ENCODE results near the gene NCBP2.

The NCBP2 gene

DNA sequence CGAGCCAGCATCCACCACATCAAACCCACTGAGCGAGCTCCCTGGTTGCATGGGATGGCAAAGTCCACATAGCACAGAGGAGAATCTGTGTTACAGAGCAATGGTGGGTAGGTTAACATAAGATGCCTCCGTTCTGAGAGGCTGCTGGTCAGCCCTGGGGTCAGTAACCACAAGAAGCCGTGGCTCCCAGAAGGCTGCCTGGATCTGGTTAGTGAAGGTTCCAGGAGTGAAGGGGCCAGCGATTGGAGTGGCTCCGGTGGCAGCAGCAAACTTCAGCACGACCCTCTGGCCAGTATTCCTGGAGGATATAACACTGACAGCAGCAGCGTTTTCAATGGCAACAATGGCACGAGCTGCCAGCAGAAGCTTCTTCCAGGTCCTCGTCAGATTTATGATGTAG is 44.7 kb upstream of the NCBP2 start:
- Histone ChIP-seq H3K4me1 (ENCODE audit: control insufficient read depth in 1 of 2, insufficient read depth in 1 of 2, low read depth in 1 of 2, low read length in 1 of 2) (no peaks in the 10 kb centered on the region), H3K27me3 (peaks cover 8% of the 10 kb centered on the region), H3K27ac (no peak overlapping the region), H3K36me3 (no peaks in the 10 kb centered on the region), H3K9me3 (no peaks in the 10 kb centered on the region), H3K4me3 (ENCODE audit: low read depth in 1 of 2, low read length in 1 of 2) (no peak overlapping the region)
- TF ChIP-seq, protein P1, sequence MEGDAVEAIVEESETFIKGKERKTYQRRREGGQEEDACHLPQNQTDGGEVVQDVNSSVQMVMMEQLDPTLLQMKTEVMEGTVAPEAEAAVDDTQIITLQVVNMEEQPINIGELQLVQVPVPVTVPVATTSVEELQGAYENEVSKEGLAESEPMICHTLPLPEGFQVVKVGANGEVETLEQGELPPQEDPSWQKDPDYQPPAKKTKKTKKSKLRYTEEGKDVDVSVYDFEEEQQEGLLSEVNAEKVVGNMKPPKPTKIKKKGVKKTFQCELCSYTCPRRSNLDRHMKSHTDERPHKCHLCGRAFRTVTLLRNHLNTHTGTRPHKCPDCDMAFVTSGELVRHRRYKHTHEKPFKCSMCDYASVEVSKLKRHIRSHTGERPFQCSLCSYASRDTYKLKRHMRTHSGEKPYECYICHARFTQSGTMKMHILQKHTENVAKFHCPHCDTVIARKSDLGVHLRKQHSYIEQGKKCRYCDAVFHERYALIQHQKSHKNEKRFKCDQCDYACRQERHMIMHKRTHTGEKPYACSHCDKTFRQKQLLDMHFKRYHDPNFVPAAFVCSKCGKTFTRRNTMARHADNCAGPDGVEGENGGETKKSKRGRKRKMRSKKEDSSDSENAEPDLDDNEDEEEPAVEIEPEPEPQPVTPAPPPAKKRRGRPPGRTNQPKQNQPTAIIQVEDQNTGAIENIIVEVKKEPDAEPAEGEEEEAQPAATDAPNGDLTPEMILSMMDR (IDR thresholded peaks at IDR 0.05) = no peak

DNA sequence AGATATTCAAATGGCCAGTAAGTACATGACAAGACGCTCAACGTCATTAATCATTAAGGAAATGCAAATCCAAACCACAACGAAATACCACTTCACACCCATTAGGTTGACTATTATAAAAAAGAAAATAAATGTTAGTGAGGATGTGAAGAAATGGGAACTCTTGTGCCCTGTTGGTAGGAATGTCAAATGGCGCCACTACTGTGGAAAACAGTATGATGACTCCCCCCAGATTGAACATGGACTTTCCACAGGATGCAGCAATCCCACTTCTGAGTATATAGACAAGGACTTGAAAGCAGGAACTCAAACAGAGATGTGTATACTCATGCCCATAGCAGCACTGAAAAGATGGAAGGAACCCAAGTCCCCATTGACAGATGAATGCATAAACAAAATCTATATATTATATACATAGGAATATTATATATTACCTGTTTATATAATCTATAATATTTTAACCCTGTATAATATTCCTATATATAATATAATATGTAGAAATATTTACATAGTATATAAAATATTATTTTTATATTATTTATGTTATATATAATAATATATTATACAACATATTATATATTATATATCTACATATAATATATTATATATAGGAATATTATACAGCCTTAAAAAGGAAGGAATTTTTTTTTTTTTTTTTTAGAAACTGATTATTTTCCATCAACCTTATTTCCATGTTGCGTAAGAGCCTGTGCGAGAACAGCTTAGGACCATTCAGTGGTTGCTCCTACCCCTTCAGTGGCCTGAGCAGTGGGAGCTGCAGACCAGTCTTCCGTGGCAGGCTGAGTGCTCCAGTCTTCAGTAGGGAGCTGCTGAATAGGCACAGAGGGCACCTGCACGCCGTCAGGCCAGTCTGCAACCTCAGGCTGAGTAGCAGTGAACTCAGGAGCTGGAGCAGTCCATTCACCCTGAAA is 43.9 kb upstream of the NCBP2 start:
- H3K4me1 ChIP-seq (ENCODE audit: control insufficient read depth in 1 of 2, insufficient read depth in 1 of 2, low read depth in 1 of 2, low read length in 1 of 2) = no peaks in the 10 kb centered on the region
- no peaks in the 10 kb centered on the region for H3K36me3 ChIP-seq
- peaks cover 8% of the 10 kb centered on the region for H3K27me3 ChIP-seq
- no peak overlapping the region for H3K27ac ChIP-seq
- no peak overlapping the region for H3K4me3 ChIP-seq (ENCODE audit: low read depth in 1 of 2, low read length in 1 of 2)
- no peaks in the 10 kb centered on the region for H3K9me3 ChIP-seq
- TF ChIP-seq, protein P1 (IDR thresholded peaks at IDR 0.05) = no peak

- no peaks in the 10 kb centered on the region for H3K9me3 ChIP-seq
- no peak overlapping the region for H3K4me3 ChIP-seq (ENCODE audit: low read depth in 1 of 2, low read length in 1 of 2)
- peaks cover 8% of the 10 kb centered on the region for H3K27me3 ChIP-seq
- H3K27ac ChIP-seq = no peak overlapping the region
- TF ChIP-seq, protein P1 (IDR thresholded peaks at IDR 0.05) = no peak
- H3K4me1 ChIP-seq (ENCODE audit: control insufficient read depth in 1 of 2, insufficient read depth in 1 of 2, low read depth in 1 of 2, low read length in 1 of 2) = no peaks in the 10 kb centered on the region
- H3K36me3 ChIP-seq = no peaks in the 10 kb centered on the region
Measured at GRCh38 chr3:196985298-196985697, 43.0 kb upstream of the NCBP2 start.

DNA sequence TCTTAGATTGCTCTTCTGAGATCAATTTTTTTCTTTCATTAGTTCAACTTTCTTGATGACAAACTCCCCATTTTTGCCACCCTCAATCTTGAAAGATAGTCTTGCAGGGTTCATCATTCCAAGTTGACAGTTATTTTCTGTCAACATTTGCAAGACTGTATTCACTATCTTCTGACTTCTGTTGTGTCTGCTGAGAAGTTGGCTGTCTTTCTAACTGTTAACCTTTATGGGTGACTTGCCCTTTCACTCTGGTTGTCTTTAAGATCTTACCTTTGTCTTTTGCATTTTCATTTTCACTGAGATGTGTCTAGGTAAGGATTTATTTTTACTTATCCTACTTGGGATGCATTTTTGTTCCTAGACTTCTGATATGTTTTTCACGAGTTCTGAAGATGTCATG is 40.9 kb upstream of the NCBP2 start:
- H3K4me3 ChIP-seq (ENCODE audit: low read depth in 1 of 2, low read length in 1 of 2) = no peak overlapping the region
- TF ChIP-seq, protein P1 (IDR thresholded peaks at IDR 0.05) = no peak
- no peaks in the 10 kb centered on the region for H3K4me1 ChIP-seq (ENCODE audit: control insufficient read depth in 1 of 2, insufficient read depth in 1 of 2, low read depth in 1 of 2, low read length in 1 of 2)
- H3K27ac ChIP-seq = no peak overlapping the region
- H3K27me3 ChIP-seq = peaks cover 8% of the 10 kb centered on the region
- H3K36me3 ChIP-seq = no peaks in the 10 kb centered on the region
- H3K9me3 ChIP-seq = no peaks in the 10 kb centered on the region

DNA sequence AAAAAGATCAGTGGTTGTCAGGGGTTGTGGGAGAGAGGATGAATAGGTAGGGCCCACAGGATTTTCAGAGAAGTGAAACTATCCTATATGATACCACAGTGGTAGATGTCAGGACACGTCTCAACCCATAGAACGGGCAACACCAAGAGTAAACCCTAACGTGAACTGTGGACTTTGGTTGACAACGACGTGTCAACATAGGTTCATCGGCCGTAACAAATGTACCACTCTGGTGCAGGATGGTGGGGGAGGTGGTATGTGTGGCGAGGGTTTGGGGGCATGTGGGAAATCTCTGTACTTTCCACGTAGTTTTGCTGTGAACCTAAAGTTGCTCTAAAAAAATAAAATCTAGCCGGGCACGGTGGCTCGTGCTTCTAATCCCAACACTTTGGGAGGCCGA is 39.3 kb upstream of the NCBP2 start:
- Histone ChIP-seq H3K27me3 (peaks cover 8% of the 10 kb centered on the region), H3K4me1 (ENCODE audit: control insufficient read depth in 1 of 2, insufficient read depth in 1 of 2, low read depth in 1 of 2, low read length in 1 of 2) (no peaks in the 10 kb centered on the region), H3K27ac (no peak overlapping the region), H3K9me3 (no peaks in the 10 kb centered on the region), H3K4me3 (ENCODE audit: low read depth in 1 of 2, low read length in 1 of 2) (no peak overlapping the region), H3K36me3 (no peaks in the 10 kb centered on the region)
- TF ChIP-seq, protein P1 (IDR thresholded peaks at IDR 0.05) = no peak

Data from neutrophil (primary cell).